OCI-LY7 (cell line): ENCODE data around the gene RARB. TPM values are rescaled to one million over a fixed set of nuclear protein-coding genes. Genes with fewer than 3 reads are reported as not detected.

ENCODE experiments used
- BruUV-seq: library from RNA; stranded (reverse); fragments of 400-500 nt; replicated peaks from 2 replicates; lab custom pipeline; 2021; lab: Mats Ljungman, UMichigan
- CTCF ChIA-PET: fragments of 300-600 bp; sonication (Branson Sonifier 250); formaldehyde crosslinking; loops from one replicate; lab custom pipeline; 2022; ENCODE audit warnings: antibody characterized with exemption; ENCODE audit not compliant: unreplicated experiment; lab: Charles Lee
- POLR2A ChIA-PET: fragments of 300-600 bp; sonication (Branson Sonifier 250); formaldehyde crosslinking; loops from one replicate; lab custom pipeline; 2022; ENCODE audit warnings: antibody characterized with exemption; lab: Charles Lee
- DNase-seq: peaks from one replicate; pipeline ENCODE4 v3.0.0-alpha.2; 2015; ENCODE audit warnings: low spot score
- H2AFZ ChIP-seq: fragments of 200-600 bp; sonication (generic), shearing (Covaris generic); 2 replicates; pipeline ENCODE4 v1.6.1; 2014; ENCODE audit warnings: mild to moderate bottlenecking, antibody characterized with exemption, low read length, moderate library complexity
- H3K27ac ChIP-seq: fragments of 200-600 bp; sonication (generic); 2 replicates; pipeline ENCODE4 v1.5.1; 2014; ENCODE audit warnings: mixed run types, low read depth, mild to moderate bottlenecking, moderate library complexity, low read length, inconsistent platforms; ENCODE audit not compliant: poor library complexity, severe bottlenecking
- H3K36me3 ChIP-seq: fragments of 200-600 bp; sonication (generic); 2 replicates; pipeline ENCODE4 v1.6.1; 2014; ENCODE audit warnings: mild to moderate bottlenecking, antibody characterized with exemption, low read length, moderate library complexity, mixed read lengths; ENCODE audit not compliant: insufficient read depth
- H3K4me1 ChIP-seq: fragments of 200-600 bp; sonication (generic); 2 replicates; pipeline ENCODE4 v1.5.1; 2014; ENCODE audit warnings: mild to moderate bottlenecking, low read length; ENCODE audit not compliant: insufficient read depth, poor library complexity, severe bottlenecking
- H3K4me2 ChIP-seq: fragments of 200-600 bp; sonication (generic); 2 replicates; pipeline ENCODE4 v1.6.1; 2014; ENCODE audit warnings: mild to moderate bottlenecking, low read length
- H3K4me3 ChIP-seq: fragments of 200-600 bp; sonication (generic); 2 replicates; pipeline ENCODE4 v1.5.1; 2014; ENCODE audit warnings: mild to moderate bottlenecking, low read depth, low read length; ENCODE audit not compliant: poor library complexity, severe bottlenecking
- H3K79me2 ChIP-seq: fragments of 200-600 bp; sonication (generic); 2 replicates; pipeline ENCODE4 v1.6.1; 2016; ENCODE audit warnings: low read depth, mild to moderate bottlenecking, low read length, moderate library complexity, mixed read lengths; ENCODE audit not compliant: insufficient read depth
- H3K9me2 ChIP-seq: fragments of 200-600 bp; sonication (generic); 2 replicates; pipeline ENCODE4 v1.6.1; 2016; ENCODE audit warnings: mild to moderate bottlenecking, low read length, mixed read lengths; ENCODE audit not compliant: insufficient read depth
- H3K9me3 ChIP-seq: fragments of 200-600 bp; sonication (generic); 2 replicates; pipeline ENCODE4 v1.6.1; 2014; ENCODE audit warnings: mild to moderate bottlenecking, mixed run types, low read length, mixed read lengths
- H4K20me1 ChIP-seq: fragments of 200-600 bp; sonication (generic); 2 replicates; pipeline ENCODE4 v1.6.1; 2014; ENCODE audit warnings: mild to moderate bottlenecking, antibody characterized with exemption, low read length, moderate library complexity, mixed read lengths; ENCODE audit not compliant: insufficient read depth
- EZH2phosphoT487 ChIP-seq: fragments of 200-600 bp; sonication (generic); IDR thresholded peaks from 2 replicates; pipeline ENCODE4 v1.6.1; 2018; ENCODE audit warnings: low read depth, borderline replicate concordance, mild to moderate bottlenecking, mixed run types, antibody characterized with exemption, low read length, moderate library complexity, mixed read lengths
- intact Hi-C: fragments of 100-400 bp; cut with micrococcal nuclease; formaldehyde crosslinking; loops from one replicate; pipeline ENCODE4 v1.10.0; 2022; ENCODE audit not compliant: unreplicated experiment
- total RNA-seq, 2 experiments: library from RNA; depleted of rRNA in 1 of 2; stranded (reverse); fragments of >200 nt in 1 of 2; shearing (Covaris generic) in 1 of 2; gene quantifications; 2 replicates each; pipeline ENCODE4 v1.2.3, GENCODE V29; 2014 to 2022
- TF ChIP-seq, protein P1 (sequence below): fragments of 200-600 bp; sonication (generic); conservative IDR thresholded peaks from 2 replicates; pipeline ENCODE4 v1.5.1; 2014; ENCODE audit warnings: mild to moderate bottlenecking, antibody characterized with exemption, low read length, moderate library complexity, mixed read lengths

RARB gene
- total RNA-seq, 2 experiments from 2014 or later: not detected

DNA sequence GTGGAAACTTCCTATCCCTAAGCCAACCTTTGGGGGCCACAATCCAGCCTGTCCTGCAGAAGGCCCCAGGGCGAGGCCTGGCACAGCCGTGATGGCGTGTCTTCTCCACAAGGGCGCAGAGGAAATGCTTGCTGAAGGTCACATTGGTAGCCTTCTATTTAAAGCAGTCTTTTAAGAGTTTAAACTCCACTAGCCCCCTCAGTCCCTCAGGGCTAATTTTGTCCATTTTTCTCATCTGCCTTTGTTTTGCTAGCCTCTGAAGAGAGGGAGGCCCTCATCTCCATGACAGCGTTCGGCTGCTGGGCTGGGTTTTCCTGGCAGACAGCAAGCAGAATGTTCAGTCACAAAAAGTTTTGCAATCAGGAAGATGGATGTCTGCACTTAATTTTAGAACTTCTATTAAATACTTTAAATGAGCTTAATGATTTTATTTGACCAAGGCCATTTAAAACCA, 40.8 kb downstream of the RARB start:
- Histone ChIP-seq H3K4me3 (no peak overlapping the region), H3K4me1 (no peaks in the 10 kb centered on the region), H4K20me1 (no peaks in the 10 kb centered on the region), H3K9me2 (no peaks in the 10 kb centered on the region), H3K79me2 (no peaks in the 10 kb centered on the region), H3K36me3 (no peaks in the 10 kb centered on the region), H3K9me3 (no peaks in the 10 kb centered on the region), H2AFZ (no peak overlapping the region), H3K27ac (no peak overlapping the region), H3K4me2 (no peak overlapping the region)
- TF ChIP-seq, protein P1, sequence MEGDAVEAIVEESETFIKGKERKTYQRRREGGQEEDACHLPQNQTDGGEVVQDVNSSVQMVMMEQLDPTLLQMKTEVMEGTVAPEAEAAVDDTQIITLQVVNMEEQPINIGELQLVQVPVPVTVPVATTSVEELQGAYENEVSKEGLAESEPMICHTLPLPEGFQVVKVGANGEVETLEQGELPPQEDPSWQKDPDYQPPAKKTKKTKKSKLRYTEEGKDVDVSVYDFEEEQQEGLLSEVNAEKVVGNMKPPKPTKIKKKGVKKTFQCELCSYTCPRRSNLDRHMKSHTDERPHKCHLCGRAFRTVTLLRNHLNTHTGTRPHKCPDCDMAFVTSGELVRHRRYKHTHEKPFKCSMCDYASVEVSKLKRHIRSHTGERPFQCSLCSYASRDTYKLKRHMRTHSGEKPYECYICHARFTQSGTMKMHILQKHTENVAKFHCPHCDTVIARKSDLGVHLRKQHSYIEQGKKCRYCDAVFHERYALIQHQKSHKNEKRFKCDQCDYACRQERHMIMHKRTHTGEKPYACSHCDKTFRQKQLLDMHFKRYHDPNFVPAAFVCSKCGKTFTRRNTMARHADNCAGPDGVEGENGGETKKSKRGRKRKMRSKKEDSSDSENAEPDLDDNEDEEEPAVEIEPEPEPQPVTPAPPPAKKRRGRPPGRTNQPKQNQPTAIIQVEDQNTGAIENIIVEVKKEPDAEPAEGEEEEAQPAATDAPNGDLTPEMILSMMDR: no peak
- DNase-seq: no peak
- BruUV-seq: no TSS peak
- CTCF ChIA-PET: no interaction called here
- POLR2A ChIA-PET: interaction anchor here (0.6 kb wide), 1 partner anchor 382 kb away, joined by 4 read pairs; no protein-coding TSS in a partner anchor
- intact Hi-C loops: no loop called here

DNA sequence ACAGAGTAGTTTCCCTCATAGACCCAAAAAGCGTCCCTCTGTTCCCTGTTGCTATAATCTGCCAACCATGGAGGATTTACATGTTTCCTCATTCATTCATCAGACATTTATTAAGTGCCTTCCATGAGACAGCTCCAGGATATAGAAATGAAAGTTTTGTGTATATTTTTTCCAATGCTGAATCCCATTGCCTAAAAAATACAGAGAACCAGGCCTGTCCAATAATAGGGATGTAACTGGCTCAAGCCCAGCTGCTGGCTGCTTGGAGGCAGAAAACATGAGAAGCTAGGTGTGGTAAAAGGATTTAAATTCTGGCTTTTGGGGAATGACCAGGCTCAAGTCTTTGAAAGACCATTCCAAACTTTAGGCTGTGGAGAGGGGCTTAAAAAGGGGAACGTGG, 41.5 kb downstream of the RARB start:
- H4K20me1 ChIP-seq: no peaks in the 10 kb centered on the region
- no peak for DNase-seq
- no peaks in the 10 kb centered on the region for H3K79me2 ChIP-seq
- H3K4me1 ChIP-seq: no peaks in the 10 kb centered on the region
- no peak overlapping the region for H3K4me3 ChIP-seq
- TF ChIP-seq EZH2phosphoT487: no peak
- TF ChIP-seq, protein P1: no peak
- no peak overlapping the region for H3K27ac ChIP-seq
- H3K36me3 ChIP-seq: no peaks in the 10 kb centered on the region
- ChIA-PET POLR2A (no interaction called here), CTCF (no interaction called here)
- no peak overlapping the region for H2AFZ ChIP-seq
- H3K9me3 ChIP-seq: no peaks in the 10 kb centered on the region
- H3K9me2 ChIP-seq: no peaks in the 10 kb centered on the region
- no peak overlapping the region for H3K4me2 ChIP-seq
- intact Hi-C loops: no loop called here
- no TSS peak for BruUV-seq

DNA sequence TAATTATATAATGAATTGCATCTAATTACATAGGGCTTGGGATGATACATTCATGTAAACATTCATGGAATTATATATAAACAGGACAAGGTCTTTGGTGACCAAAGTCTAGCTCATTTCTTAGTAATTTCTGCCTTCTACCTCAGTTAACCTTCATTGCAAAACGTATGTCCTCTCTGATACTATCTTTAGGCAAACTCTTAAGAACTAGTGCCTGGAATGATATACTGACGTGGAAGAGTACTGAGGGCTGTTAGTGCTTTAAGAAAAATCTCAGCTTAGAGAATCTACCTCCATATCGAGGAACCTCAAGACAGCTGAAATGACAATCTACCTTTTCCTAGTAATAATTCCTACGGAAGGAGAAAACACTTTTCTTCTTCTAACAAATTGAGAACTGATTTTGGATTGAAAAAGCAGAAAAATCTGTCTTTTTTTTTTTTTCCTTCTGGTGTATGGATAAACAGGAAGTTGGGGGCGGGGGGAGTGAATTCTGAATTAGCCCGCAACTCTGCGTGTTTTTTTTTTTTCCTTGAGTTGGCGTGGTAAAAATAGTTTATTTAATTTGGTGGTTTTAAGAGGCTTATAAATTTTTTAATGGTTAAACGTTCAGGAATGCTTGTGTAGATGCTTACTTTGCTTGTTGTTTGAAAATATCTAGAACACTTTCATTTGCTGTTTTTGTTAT, 43.2 kb downstream of the RARB start:
- ChIA-PET POLR2A (interaction anchor here (1.1 to 1.4 kb wide), 3 partner anchors 8 to 14 kb away, joined by 3 to 4 read pairs (median 3); no protein-coding TSS in a partner anchor), CTCF (interaction anchor here (1.2 kb wide), 1 partner anchor 240 kb away, joined by 3 read pairs; no protein-coding TSS in a partner anchor)
- TF ChIP-seq EZH2phosphoT487: no peak
- TF ChIP-seq, protein P1: no peak
- no TSS peak for BruUV-seq
- intact Hi-C loops: no loop called here
- DNase-seq: no peak
- H3K4me3 ChIP-seq: no peak overlapping the region
- no peaks in the 10 kb centered on the region for H4K20me1 ChIP-seq
- no peaks in the 10 kb centered on the region for H3K79me2 ChIP-seq
- no peak overlapping the region for H2AFZ ChIP-seq
- no peak overlapping the region for H3K27ac ChIP-seq
- no peaks in the 10 kb centered on the region for H3K9me2 ChIP-seq
- H3K36me3 ChIP-seq: no peaks in the 10 kb centered on the region
- H3K9me3 ChIP-seq: no peaks in the 10 kb centered on the region
- no peaks in the 10 kb centered on the region for H3K4me1 ChIP-seq
- H3K4me2 ChIP-seq: no peak overlapping the region
